H9 (cell line): ENCODE results near the gene KIF6. TPM values are rescaled to one million over a fixed set of nuclear protein-coding genes. Genes with fewer than 3 reads are reported as not detected.

Experiments
- DNase-seq: peaks from one replicate; pipeline ENCODE4 v3.0.0-alpha.2; 2017
- H2AFZ ChIP-seq: one replicate; pipeline ENCODE4 v1.6.1; 2013; ENCODE audit warnings: mild to moderate bottlenecking, low read length, control low read depth, moderate library complexity
- H2AK5ac ChIP-seq: 2 replicates; pipeline ENCODE4 v1.6.1; 2013; ENCODE audit warnings: low read length, control low read depth, mixed read lengths; ENCODE audit not compliant: insufficient read length
- H2BK120ac ChIP-seq: one replicate; pipeline ENCODE4 v1.6.1; 2013; ENCODE audit warnings: low read depth, mild to moderate bottlenecking, low read length, control low read depth, inconsistent platforms; ENCODE audit not compliant: poor library complexity, severe bottlenecking
- H2BK12ac ChIP-seq: 2 replicates; pipeline ENCODE4 v1.6.1; 2013; ENCODE audit warnings: low read length, control low read depth, mixed read lengths, low read depth; ENCODE audit not compliant: insufficient read length
- H2BK15ac ChIP-seq: 2 replicates; pipeline ENCODE4 v1.6.1; 2013; ENCODE audit warnings: low read depth, low read length, control low read depth
- H2BK20ac ChIP-seq: one replicate; pipeline ENCODE4 v1.6.1; 2013; ENCODE audit warnings: low read depth, mild to moderate bottlenecking, low read length, control low read depth, inconsistent platforms; ENCODE audit not compliant: poor library complexity, severe bottlenecking
- H2BK5ac ChIP-seq: 2 replicates; pipeline ENCODE4 v1.6.1; 2013; ENCODE audit warnings: low read length, control low read depth, mixed read lengths; ENCODE audit not compliant: insufficient read length
- H3K14ac ChIP-seq: 2 replicates; pipeline ENCODE4 v1.6.1; 2013; ENCODE audit warnings: low read length, control low read depth; ENCODE audit not compliant: insufficient read depth
- H3K18ac ChIP-seq: 2 replicates; pipeline ENCODE4 v1.6.1; 2013; ENCODE audit warnings: low read depth, mild to moderate bottlenecking, mixed read lengths, low read length, control low read depth; ENCODE audit not compliant: insufficient read length
- H3K23ac ChIP-seq: 2 replicates; pipeline ENCODE4 v1.6.1; 2013; ENCODE audit warnings: low read length, control low read depth, mixed read lengths, low read depth; ENCODE audit not compliant: insufficient read length
- H3K23me2 ChIP-seq: 2 replicates; pipeline ENCODE4 v1.6.1; 2013; ENCODE audit warnings: low read depth, mild to moderate bottlenecking, mixed read lengths, low read length, control low read depth; ENCODE audit not compliant: insufficient read length, poor library complexity, severe bottlenecking
- H3K27ac ChIP-seq: 2 replicates; pipeline ENCODE4 v1.5.1; 2013; ENCODE audit warnings: low read length, control low read depth, mixed read lengths, low read depth; ENCODE audit not compliant: insufficient read length
- H3K27me3 ChIP-seq: 2 replicates; pipeline ENCODE4 v1.6.1; 2013; ENCODE audit warnings: low read length, control low read depth, inconsistent platforms; ENCODE audit not compliant: insufficient read depth
- H3K4ac ChIP-seq: 2 replicates; pipeline ENCODE4 v1.6.1; 2013; ENCODE audit warnings: low read depth, mild to moderate bottlenecking, control low read depth, inconsistent platforms, low read length, moderate library complexity
- H3K4me1 ChIP-seq: 2 replicates; pipeline ENCODE4 v1.6.1; 2013; ENCODE audit warnings: low read length, control low read depth, inconsistent platforms; ENCODE audit not compliant: insufficient read depth
- H3K4me2 ChIP-seq: 2 replicates; pipeline ENCODE4 v1.6.1; 2013; ENCODE audit warnings: low read length, control low read depth, mixed read lengths; ENCODE audit not compliant: insufficient read length, insufficient read depth
- H3K56ac ChIP-seq: 2 replicates; pipeline ENCODE4 v1.6.1; 2013; ENCODE audit warnings: low read depth, mild to moderate bottlenecking, mixed read lengths, low read length, control low read depth; ENCODE audit not compliant: insufficient read length
- H3K79me1 ChIP-seq: 2 replicates; pipeline ENCODE4 v1.6.1; 2013; ENCODE audit warnings: low read depth, mild to moderate bottlenecking, moderate library complexity, low read length, control low read depth, inconsistent platforms; ENCODE audit not compliant: insufficient read depth, poor library complexity, severe bottlenecking
- H3K79me2 ChIP-seq: 2 replicates; pipeline ENCODE4 v1.6.1; 2013; ENCODE audit warnings: low read length, control low read depth, inconsistent platforms; ENCODE audit not compliant: insufficient read depth
- H3K9ac ChIP-seq: 2 replicates; pipeline ENCODE4 v1.6.1; 2013; ENCODE audit warnings: low read length, control low read depth, mixed read lengths; ENCODE audit not compliant: insufficient read length; ENCODE audit errors: extremely low read depth
- H3K9me3 ChIP-seq: one replicate; pipeline ENCODE4 v1.6.1; 2013; ENCODE audit warnings: low read depth, low read length, inconsistent platforms; ENCODE audit not compliant: control insufficient read depth
- H3T11ph ChIP-seq: one replicate; pipeline ENCODE4 v1.6.1; 2013; ENCODE audit warnings: mild to moderate bottlenecking, low read length, control low read depth, inconsistent platforms
- H4K20me1 ChIP-seq: one replicate; pipeline ENCODE4 v1.6.1; 2013; ENCODE audit not compliant: control insufficient read depth, insufficient read length, insufficient read depth
- H4K5ac ChIP-seq: 2 replicates; pipeline ENCODE4 v1.6.1; 2013; ENCODE audit warnings: low read depth, mild to moderate bottlenecking, mixed read lengths, low read length, control low read depth; ENCODE audit not compliant: insufficient read length
- H4K8ac ChIP-seq: replicated peaks from 2 replicates; pipeline ENCODE4 v1.6.1; 2013; ENCODE audit warnings: low read length, control low read depth, mixed read lengths, low read depth; ENCODE audit not compliant: insufficient read length
- H4K91ac ChIP-seq: 2 replicates; pipeline ENCODE4 v1.6.1; 2013; ENCODE audit warnings: low read depth, mild to moderate bottlenecking, moderate library complexity, mixed read lengths, low read length, control low read depth; ENCODE audit not compliant: insufficient read length
- H3K27ac Mint-ChIP-seq, 3 experiments: 2 replicates in 2 of 3; 3 replicates in 1 of 3; pipeline ENCODE4 v1.8.0; 2020 to 2021; ENCODE audit warnings: mixed read lengths in 3 of 3, mild to moderate bottlenecking in 1 of 3, moderate library complexity in 1 of 3
- H3K27me3 Mint-ChIP-seq: 2 replicates; pipeline ENCODE4 v1.8.0; 2021; ENCODE audit warnings: low read depth, mild to moderate bottlenecking, moderate library complexity, mixed read lengths
- H3K36me3 Mint-ChIP-seq, 3 experiments: 2 replicates in 2 of 3; 3 replicates in 1 of 3; pipeline ENCODE4 v1.8.0; 2020 to 2021; ENCODE audit warnings: low read depth in 3 of 3, mixed read lengths in 3 of 3; ENCODE audit not compliant: insufficient read depth in 1 of 3
- H3K4me1 Mint-ChIP-seq, 2 experiments: 2 replicates each; pipeline ENCODE4 v1.8.0; 2020; ENCODE audit warnings: mixed read lengths in 2 of 2
- H3K4me3 Mint-ChIP-seq, 2 experiments: 2 replicates in 1 of 2; 3 replicates in 1 of 2; pipeline ENCODE4 v1.8.0; 2020 to 2021; ENCODE audit warnings: mild to moderate bottlenecking in 2 of 2, mixed read lengths in 2 of 2, moderate library complexity in 1 of 2
- H3K9me3 Mint-ChIP-seq, 2 experiments: 2 replicates in 1 of 2; 3 replicates in 1 of 2; pipeline ENCODE4 v1.8.0; 2020; ENCODE audit warnings: mild to moderate bottlenecking in 2 of 2, mixed read lengths in 2 of 2, moderate library complexity in 1 of 2
- CTCF ChIP-seq: fragments of 200-600 bp; sonication (generic); conservative IDR thresholded peaks from 3 replicates; pipeline ENCODE4 v1.8.0; 2021; ENCODE audit warnings: antibody characterized with exemption, mild to moderate bottlenecking
- total RNA-seq: library from RNA; stranded (reverse); gene quantifications from 2 replicates; pipeline ENCODE4 v1.2.1, GENCODE V29; 2021

Gene KIF6
- total RNA-seq, 1 experiment from 2014 or later, result 0.63 TPM

GRCh38 chr6:39516471-39516870 is 208.7 kb downstream of the KIF6 start:
- Histone ChIP-seq H3K9ac (no peak overlapping the region), H3K27ac (no peak overlapping the region), H4K91ac (no peak overlapping the region), H4K5ac (no peak overlapping the region), H3K14ac (no peak overlapping the region), H2BK120ac (no peak overlapping the region), H2AK5ac (no peak overlapping the region), H3K79me2 (no peaks in the 10 kb centered on the region), H3K79me1 (no peaks in the 10 kb centered on the region), H3K4me2 (no peak overlapping the region), H4K20me1 (no peaks in the 10 kb centered on the region), H3K23ac (no peak overlapping the region), H2BK5ac (no peak overlapping the region), H3K4me1 (no peaks in the 10 kb centered on the region), H4K8ac (no peak overlapping the region), H3K27me3 (no peaks in the 10 kb centered on the region), H2BK15ac (no peak overlapping the region), H2BK20ac (no peak overlapping the region), H3K23me2 (no peaks in the 10 kb centered on the region), H3K56ac (no peak overlapping the region), H3T11ph (no peak overlapping the region), H3K4ac (no peak overlapping the region), H3K18ac (no peak overlapping the region), H2AFZ (no peak overlapping the region), H3K9me3 (no peaks in the 10 kb centered on the region), H2BK12ac (no peak overlapping the region)
- no peaks in the 10 kb centered on the region; a peak in 1 of 5 replicates for H3K9me3 Mint-ChIP-seq
- H3K4me3 Mint-ChIP-seq, result no peak overlapping the region
- no peaks in the 10 kb centered on the region for H3K27me3 Mint-ChIP-seq
- H3K4me1 Mint-ChIP-seq, result no peaks in the 10 kb centered on the region
- no peak overlapping the region for H3K27ac Mint-ChIP-seq
- no peak for TF ChIP-seq CTCF
- DNase-seq, result no peak
- H3K36me3 Mint-ChIP-seq, result no peaks in the 10 kb centered on the region
